ENCODE data around the gene CALML3. TPM values are rescaled to one million over a fixed set of nuclear protein-coding genes. Genes with fewer than 3 reads are reported as not detected.

Gene CALML3
- total RNA-seq, 1 donor from 2014 or later = under 0.01 TPM

- DNase-seq (ENCODE audit: low spot score in 2 of 2) (no peak), FAIRE-seq (no peak)
Observed at GRCh38 chr10:5504146-5505072, 20.4 kb upstream of the CALML3 start.

- DNase-seq (ENCODE audit: low spot score in 2 of 2) (no peak), FAIRE-seq (no peak)
Observed at GRCh38 chr10:5506246-5506645, 18.5 kb upstream of the CALML3 start.

DNA sequence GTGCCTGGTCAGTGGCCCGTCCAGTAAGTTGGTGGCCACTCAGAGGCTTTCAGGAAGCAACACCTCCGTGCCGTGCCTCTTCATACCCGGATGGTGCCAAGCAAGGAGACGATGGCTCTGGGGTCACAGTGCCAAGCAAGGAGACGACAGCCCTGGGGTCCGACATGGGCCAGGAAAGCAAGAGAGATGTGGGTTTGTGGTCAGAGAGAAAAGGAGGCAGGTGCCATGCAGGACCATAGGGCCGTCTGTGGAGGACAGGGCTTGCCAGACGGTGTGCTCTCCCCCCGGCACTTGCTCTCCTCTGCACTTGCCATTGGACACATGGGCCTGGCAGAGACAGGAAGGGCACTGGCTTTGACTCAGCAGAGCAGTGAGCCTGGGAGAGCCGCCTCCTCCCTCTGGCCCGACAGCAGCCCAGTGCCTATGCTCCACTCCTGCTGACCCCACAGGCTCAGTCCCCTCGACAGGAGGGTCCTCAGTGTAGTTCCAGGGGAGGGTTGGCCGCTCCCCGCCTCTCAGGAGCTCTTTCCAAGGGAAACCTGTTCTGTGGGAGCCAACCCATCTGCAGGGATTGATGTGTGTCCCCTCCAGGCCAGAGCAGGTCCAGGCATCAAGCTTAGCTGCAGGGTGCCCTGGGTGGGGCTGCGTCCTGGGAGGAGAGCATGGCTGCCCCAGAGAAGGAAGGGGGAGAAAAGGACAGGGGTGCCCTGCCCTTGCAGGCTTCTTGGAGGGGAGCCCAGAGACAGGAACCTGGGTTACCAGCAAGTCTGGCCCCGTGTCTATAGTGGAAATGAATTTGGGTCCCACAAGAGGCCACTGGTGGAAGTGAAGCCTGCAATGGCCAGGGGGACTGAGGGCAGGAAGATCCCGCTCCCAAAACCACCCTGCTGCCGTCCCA lies 17.8 kb upstream of the CALML3 start:
- FAIRE-seq = no peak
- no peak for DNase-seq (ENCODE audit: low spot score in 2 of 2)

DNA sequence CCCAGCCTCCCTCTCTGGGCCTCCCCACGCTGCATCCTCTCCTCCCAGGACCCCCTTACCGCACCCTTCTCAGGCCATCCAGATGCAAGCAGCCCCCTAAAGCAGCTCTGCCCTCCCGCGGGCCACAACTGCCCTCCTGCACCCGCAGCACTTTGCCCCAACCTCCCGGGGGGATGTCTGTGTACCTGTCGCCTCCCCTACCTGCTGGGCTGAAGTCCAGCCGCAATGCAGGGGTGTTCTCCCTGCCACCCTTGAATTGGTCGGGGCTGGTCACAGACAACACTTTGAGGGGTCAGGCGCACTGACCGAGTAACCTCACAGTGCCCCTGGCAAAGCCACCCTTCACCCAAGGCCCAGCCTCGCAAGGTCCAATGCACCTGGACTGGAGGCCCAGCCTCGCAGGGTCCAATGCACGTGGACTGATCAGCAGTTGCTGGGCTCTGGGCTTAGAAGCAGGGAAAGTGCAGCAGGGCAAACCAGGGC lies 17.1 kb upstream of the CALML3 start:
- FAIRE-seq (no peak), DNase-seq (ENCODE audit: low spot score in 2 of 2) (no peak)

DNA sequence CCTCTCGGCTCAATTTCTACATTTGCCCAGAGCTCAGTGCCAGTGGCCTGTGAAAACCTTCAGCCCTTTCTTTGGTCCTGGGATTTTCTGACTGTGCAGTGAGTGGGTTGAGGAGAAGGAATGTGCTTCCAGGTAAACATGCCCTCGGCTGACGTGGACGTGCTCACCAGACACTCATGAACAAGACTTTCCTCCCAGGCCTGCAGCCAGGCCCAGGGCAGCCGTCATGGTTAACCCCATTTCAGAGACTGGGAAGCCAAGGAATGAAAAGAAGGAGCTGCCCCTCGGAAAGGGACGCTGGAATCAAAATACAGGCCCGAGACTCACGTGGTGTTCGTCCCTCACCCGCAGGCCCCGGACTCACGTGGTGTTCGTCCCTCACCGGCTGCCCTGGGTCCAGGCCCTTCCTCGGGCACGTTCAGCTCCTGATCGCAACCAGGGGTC lies 16.6 kb upstream of the CALML3 start:
- no peak for FAIRE-seq
- DNase-seq (ENCODE audit: low spot score in 2 of 2) = no peak

DNA sequence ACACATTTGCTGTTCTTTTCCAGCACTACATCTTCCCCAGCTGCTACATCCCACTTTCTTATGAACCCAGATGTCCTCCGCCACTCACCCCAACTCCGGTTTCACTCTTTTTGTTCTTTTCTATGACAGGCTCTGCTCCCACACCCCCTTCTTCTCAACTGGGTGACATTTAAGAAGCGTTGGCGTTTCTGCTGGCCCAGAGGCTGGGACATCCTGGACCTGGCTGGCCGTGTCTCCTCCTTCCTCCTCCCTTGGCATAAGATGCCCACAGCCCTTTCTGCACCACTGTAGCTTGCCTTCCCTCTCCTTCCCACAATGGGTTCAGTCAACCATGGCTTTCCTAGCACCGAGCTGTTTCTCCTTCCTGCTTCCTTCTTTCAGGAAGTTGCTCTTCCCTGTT lies 16.0 kb upstream of the CALML3 start:
- DNase-seq (ENCODE audit: low spot score in 2 of 2) (no peak), FAIRE-seq (no peak)

GRCh38 chr10:5509236-5509635 lies 15.5 kb upstream of the CALML3 start:
- DNase-seq (ENCODE audit: low spot score in 2 of 2) (no peak), FAIRE-seq (no peak)

DNA sequence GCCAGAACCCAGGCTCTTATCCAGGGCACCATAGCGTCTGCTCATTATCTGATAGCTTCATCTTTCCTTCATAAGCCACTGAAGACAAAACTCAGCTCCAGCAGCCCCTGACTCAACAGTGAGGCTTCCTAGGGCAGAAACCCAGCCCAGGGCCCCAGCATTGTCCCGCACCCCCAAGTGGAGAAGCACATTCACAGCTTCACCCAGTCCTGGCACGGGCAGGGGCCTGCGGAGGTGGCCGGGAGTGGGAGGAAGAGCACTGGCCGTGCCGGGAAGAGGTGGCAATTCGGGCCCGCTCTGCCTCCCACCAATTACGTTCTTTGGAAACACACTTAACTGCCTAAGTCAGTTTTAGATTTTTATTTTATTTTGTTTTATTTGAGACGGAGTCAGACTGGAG lies 15.1 kb upstream of the CALML3 start:
- DNase-seq (ENCODE audit: low spot score in 2 of 2) (no peak), FAIRE-seq (no peak)

GRCh38 chr10:5510281-5511072 lies 14.3 kb upstream of the CALML3 start:
- FAIRE-seq (no peak), DNase-seq (ENCODE audit: low spot score in 2 of 2) (no peak)

DNA sequence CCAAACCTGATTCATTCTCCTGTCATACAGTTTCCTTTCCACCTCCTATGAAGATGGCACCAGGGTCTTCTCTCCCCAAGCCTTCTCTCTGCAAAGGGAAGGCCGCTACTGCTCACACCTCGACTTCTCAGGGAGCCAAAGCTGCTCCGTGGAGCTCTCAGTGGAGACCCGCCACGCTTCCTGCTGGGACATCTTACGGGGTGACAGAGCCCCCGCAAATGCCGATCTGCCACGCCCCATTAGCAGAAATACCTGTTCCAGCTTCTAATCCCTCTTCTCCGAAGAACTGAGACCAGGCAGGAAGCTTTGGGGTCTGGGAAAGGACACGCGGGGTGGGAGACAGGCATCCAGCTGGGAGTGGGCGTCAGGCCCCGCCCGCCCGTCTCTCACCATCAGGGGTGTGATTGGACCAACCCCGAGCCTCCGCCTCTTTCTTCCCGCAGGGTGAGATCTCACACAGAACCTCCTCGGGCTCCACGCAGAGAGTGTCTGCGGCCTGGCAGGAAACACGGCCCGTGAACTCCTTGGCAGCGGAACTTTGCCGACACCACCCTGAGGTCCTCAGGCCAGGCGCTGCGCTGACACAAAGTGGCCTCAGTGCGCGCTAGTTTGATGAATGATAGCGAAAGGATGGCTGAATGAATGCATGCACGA lies 13.4 kb upstream of the CALML3 start:
- no peak for FAIRE-seq
- DNase-seq (ENCODE audit: low spot score in 2 of 2) = no peak

DNA sequence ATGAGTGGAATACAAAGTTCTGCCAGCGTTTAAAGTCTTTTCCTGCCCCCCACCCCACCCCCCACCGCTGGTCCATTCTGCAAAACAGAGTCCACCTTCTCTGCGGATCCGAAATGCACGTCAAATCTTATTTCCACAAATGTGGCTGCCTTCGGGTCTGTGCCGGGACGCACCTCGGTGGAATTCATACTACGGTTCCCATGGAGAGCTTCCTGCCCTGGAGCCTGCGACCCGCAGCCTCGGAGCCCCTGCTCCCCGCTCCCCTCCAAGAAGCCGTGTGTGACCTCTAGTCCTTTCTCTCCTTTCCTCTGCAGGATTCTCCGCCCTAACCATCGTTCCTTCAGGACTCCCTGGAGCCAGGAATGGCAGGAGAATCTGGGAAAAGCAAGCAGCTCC lies 12.9 kb upstream of the CALML3 start:
- no peak for FAIRE-seq
- DNase-seq (ENCODE audit: low spot score in 2 of 2) = no peak

DNA sequence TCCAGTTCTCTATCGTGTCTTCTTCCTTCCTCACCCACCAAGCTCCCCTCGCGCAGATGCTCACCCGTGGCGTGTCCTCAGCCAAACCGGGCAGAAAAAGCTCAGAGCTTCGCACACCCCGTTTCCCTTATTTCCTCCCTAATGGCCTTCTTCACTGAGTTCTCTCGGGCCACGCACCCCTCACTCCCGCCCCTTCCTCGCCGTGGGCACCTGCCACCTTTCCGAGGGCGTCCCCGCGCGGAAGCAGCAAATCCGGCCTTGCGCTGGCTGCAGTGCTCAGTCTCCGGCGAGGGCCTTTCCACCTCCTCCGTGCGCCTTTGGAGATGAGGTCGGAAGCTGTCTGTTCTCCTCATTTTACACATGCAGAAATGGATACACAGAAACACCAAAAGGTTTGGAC lies 12.4 kb upstream of the CALML3 start:
- no peak for DNase-seq (ENCODE audit: low spot score in 2 of 2)
- FAIRE-seq = no peak

- no peak for FAIRE-seq
- DNase-seq (ENCODE audit: low spot score in 2 of 2) = peak in 1 of 2 donors; percentile 54
Observed at GRCh38 chr10:5512881-5513612, 11.7 kb upstream of the CALML3 start.

DNA sequence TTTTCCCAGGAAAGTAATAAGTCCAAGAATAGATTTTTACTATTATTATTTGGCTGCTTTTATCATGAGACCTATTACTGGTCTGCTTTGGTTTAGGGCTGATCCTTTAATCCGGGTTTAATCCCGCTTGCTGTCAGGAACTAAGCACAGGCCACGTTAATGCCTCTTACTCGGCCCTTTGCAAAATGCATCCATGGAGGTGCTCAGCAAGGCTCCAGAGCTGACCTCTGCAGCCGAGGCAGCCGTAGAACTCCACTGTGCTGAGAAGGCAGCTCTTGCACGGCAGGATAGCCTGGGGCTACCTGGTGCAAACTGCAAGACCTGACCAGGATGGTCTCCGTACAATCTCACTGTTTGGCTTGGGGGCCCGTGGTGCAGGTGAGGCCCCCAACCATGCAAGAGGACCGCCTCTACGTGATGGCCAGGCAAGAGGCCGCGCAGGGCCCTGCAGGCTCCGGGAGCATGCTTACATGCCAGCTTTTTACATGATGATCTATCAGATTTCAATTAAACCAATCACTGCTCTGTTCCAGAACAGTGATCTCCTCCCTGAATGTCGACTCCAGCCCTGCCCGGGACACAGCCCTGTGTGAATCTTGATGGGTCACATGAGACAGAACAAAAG lies 10.4 kb upstream of the CALML3 start:
- DNase-seq (ENCODE audit: low spot score in 2 of 2) (no peak), FAIRE-seq (no peak)

DNA sequence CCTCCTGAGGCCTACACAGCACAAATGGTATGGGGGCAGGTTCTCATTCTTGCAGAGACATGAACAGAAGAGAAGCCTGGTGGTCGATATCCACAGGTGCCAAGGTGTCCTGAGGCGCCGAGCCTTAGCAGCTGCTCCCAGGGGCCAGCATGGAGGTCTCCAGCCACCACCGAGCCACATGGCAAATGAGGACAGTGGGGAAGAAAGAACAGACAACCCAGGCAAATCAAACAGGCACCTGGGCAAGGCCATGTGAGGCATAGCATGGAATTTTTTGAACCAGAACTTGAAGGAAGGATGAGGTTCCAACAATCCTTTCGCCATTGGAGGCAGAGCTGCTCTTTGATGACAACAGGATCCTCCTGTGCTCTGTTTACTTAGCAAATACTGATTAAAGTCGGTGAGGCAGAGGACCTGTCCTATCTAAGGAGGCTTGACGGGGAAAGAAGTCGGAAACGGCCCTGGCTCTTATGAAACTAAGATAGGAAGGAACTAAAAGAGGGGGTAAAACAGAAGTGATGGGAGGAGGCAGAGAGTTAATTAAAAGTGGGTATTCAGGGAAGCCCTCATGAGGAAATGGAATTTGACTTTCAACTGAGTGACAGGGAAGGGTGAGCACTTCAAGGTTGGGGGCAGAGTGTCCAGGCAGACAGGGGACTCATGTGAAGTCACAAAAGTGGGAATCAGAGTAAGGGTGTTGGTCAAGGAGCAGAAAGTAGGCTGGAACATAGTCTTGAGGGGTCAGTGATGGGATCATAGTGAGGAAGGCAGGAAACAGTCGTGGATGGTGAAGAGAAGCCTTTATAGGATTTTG lies 8.6 kb upstream of the CALML3 start:
- DNase-seq (ENCODE audit: low spot score in 2 of 2) = no peak

GRCh38 chr10:5517546-5517945 lies 7.2 kb upstream of the CALML3 start:
- FAIRE-seq (no peak), DNase-seq (ENCODE audit: low spot score in 2 of 2) (no peak)

More for the DNA sequence above, 8.6 kb upstream of the CALML3 start:
- FAIRE-seq = no peak

- FAIRE-seq = no peak
Observed at GRCh38 chr10:5518143-5518542, 6.6 kb upstream of the CALML3 start.

DNA sequence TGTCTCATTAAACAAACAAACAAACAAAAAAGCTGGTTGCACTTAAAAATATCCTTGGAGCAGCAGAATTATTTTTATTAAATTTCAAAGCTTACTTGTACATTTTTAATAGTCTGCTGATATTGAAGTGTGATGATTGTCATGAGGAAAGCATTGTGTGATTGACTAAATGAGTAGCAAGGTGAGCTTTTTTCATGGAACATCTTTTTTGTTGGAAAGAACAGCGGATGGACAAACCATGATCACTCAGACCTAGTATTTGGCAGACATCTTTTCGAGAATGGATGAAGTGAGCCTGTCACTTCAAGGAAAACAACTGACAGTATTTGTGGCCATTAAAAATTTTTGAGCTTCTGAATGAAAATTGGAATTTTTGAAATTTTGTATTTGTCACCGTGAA lies 5.7 kb upstream of the CALML3 start:
- DNase-seq (ENCODE audit: low spot score in 2 of 2) = no peak
- FAIRE-seq = no peak

More at GRCh38 chr10:5518143-5518542, 6.6 kb upstream of the CALML3 start:
- no peak for DNase-seq (ENCODE audit: low spot score in 2 of 2)
